C4-2B (cell line): Measurements from ENCODE around the gene INHA.

Source experiments
- H3K27ac ChIP-seq: fragments of 450-650 bp; 2 replicates; pipeline ENCODE4 v1.5.1; 2017
- ZFX ChIP-seq: fragments of 450-650 bp; IDR thresholded peaks from 2 replicates; pipeline ENCODE4 v1.6.1; 2017
- TF ChIP-seq, protein P1 (sequence below): fragments of 450-650 bp; conservative IDR thresholded peaks from 2 replicates; pipeline ENCODE4 v1.5.1; 2017; ENCODE audit warnings: mild to moderate bottlenecking

The INHA gene

DNA sequence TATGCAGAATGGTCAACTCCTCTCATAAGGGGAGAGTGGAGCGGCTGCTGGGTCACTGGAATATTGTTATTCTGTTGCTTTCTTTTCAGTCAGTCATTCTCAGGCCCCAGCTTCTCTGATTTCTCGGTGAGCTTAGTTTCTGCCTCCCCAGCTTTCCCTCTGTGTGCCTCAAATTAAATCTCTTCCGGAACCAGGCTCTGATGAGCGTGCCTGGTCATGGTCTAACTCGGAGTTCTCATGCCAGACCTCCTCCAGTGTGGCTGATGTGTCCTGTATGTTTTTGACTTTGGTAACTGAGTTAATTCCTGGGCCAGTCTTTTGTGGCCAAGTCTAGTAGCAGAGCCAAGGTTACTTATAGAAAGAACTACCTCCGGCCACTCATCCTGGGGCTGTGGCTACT is 20.6 kb downstream of the INHA start:
- H3K27ac ChIP-seq, result no peak overlapping the region
- TF ChIP-seq ZFX, result no peak
- TF ChIP-seq, protein P1, sequence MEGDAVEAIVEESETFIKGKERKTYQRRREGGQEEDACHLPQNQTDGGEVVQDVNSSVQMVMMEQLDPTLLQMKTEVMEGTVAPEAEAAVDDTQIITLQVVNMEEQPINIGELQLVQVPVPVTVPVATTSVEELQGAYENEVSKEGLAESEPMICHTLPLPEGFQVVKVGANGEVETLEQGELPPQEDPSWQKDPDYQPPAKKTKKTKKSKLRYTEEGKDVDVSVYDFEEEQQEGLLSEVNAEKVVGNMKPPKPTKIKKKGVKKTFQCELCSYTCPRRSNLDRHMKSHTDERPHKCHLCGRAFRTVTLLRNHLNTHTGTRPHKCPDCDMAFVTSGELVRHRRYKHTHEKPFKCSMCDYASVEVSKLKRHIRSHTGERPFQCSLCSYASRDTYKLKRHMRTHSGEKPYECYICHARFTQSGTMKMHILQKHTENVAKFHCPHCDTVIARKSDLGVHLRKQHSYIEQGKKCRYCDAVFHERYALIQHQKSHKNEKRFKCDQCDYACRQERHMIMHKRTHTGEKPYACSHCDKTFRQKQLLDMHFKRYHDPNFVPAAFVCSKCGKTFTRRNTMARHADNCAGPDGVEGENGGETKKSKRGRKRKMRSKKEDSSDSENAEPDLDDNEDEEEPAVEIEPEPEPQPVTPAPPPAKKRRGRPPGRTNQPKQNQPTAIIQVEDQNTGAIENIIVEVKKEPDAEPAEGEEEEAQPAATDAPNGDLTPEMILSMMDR, result no peak

DNA sequence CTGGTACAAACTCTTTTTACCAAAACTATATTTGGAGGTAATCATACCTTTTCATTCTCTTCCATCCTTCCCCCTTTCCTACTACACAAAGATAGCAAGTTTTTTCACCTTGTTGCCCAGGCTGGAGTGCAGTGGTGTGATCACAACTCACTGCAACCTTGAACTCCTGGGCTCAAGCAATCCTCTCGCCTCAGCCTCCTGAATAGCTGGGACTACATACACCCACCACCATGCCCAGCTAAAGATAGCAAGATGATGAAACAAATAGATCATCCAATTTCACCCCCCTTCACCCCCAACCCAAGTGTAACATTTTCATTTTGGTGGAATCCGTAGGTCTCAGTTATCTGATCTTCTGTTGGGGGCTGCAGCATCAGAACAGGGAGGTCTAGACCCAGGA is 21.0 kb downstream of the INHA start:
- TF ChIP-seq ZFX, result no peak
- TF ChIP-seq, protein P1, result no peak

DNA sequence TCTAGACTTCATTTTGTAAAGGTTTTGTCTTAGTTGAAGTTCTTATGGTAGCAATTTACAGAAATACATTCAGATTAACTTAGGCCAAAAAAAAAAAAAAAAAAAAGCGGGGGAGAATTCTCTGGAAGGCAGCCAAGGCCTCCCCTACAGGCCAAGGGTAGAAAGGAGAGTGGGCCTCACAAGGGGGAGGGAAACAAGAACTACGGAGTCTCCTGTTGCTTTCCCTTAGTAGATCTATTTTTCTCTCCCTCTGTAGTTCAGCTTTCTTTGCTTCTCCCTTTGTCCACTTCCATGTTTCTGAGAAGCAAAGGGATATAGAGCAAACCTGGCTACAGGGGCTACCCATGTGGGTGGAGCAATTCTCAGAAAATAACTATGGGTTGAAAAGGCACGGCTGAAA is 23.1 kb downstream of the INHA start:
- TF ChIP-seq, protein P1, result no peak
- no peak for TF ChIP-seq ZFX
- no peak overlapping the region for H3K27ac ChIP-seq

More for the DNA sequence above, 21.0 kb downstream of the INHA start:
- H3K27ac ChIP-seq, result no peak overlapping the region

DNA sequence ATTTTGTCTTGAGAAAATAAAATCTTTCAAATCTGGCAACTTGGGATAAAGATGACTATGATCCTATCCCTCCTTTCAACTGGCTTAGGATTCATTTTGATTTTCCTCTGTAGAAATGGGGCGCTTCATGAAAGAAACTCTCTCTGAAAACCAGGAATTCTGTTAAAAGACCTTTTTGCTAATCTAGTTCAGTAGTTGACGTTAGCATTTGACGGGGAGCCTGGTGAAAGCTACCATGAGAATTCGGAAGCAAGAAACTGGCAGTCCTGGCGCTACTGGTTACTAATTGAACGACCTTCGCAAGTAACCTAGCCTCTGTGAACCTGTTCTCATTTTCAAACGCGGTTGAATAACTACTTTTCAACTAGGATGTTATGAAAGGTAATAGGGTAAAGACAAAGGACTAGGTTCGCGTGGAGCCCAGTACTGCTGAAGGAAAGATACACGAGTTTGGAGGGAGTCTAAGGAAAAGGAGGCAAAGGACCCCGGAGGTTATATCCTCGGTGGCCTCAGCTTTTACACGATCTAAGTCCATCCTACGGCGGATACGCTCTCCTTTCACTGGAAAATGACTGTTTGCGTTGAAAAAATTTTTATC is 24.9 kb downstream of the INHA start:
- peak overlapping the region; percentile 88 for H3K27ac ChIP-seq
- TF ChIP-seq, protein P1, result no peak
- TF ChIP-seq ZFX, result no peak

DNA sequence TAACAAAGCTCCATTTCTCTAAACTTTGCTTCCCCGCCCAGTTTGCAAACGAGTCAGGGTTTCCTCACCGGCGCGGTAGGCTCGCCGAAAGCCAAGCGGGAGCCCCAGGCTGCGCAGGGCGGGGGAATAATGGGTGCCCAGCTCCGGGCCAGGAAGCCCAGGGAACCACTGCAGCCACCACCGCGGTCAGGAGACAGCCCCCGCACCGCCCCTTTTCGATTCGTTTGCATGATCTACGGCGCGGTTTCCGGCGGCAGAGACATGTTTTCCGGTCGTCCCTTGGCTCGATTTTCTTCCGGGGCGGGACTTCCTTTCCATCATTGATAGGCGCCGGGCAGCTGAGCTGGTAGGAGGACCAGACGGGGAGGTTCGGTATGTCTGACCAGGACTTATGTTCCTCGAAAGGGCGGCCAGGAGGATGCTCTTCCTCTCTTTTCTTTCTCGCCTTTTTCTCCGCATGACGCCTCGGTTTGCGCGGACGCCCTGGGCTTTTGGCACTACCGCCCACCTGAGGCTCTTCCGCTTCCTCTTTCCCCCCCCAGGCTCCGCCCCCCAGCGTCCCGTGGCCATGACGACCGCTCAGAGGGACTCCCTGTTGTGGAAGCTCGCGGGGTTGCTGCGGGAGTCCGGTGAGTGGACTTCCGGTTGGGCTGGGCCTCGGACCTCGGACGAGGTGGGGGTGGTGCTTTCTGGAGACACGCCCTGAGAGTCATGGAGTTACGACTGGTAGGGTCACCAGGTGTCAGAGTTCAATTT is 25.6 kb downstream of the INHA start, which contains the start of gene STK11IP:
Gene STK11IP, plus strand, starts transcription at position 306 of the 756 bp plus-strand sequence. Its CDS starts 263 bp downstream, at position 569.
- TF ChIP-seq, protein P1, result no peak
- no peak for TF ChIP-seq ZFX
- H3K27ac ChIP-seq, result peak within 1 kb of the TSS; percentile 88

DNA sequence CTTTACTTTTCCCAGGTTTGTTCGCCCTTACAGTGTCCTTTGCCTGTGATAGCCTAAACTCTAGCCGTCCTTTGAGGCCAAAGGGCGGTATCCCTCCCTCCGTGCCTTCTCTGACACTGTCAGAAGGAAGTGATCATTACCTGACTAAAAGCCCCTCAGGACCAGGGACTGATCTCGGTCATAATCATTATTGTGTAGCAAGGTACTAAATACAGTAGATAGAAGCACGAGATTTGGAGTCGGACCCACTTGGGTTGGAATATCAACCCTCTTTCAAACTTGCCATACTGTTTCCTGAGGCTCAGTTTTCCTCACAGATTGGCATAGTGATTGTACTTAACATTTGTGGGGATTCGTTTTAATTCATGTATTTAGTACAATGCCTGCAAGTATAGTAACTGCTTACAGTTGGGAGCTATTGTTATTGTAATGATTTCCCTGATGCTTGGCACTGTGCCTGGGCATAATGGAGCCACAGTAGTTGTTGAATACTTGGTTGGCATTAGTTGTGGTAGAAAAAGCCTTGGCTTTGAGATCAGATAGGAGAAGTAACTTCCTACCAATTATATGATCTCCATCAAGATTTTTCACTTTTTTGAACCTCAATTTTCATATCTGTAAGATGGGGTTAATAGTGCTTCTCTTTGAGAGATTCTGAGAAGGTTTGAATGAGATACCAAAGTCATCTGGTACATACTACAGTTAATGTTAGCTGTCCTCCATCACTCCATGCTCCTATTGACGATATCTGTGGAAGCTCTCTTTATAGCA is 26.4 kb downstream of the INHA start:
- TF ChIP-seq, protein P1, result no peak
- TF ChIP-seq ZFX, result no peak
- peak overlapping the region; percentile 88 for H3K27ac ChIP-seq

DNA sequence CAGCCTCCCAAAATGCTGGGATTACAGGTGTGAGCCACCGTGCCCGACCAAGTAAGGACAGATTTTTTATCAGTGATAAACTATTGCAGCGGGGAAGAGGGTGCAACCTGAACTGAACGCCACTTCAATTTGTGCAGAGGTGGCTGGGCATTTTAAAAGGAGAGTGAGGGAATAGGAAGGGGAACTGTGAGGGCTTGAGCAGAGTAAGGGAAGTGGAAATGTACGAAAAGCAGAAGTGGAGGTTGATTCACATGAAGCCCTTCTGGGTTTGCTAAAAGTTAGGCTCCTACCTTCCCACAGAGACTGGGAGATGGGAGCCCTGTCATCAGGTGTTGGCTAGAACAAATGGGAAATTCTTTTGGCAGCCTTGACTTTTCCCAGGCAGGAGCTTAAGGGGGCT is 31.7 kb downstream of the INHA start:
- H3K27ac ChIP-seq, result no peak overlapping the region
- TF ChIP-seq ZFX, result no peak
- TF ChIP-seq, protein P1, result no peak
